GM10266 (cell line): ENCODE data around the gene MAP3K7.

Experiments used
- DNase-seq: peaks from one replicate; pipeline ENCODE4 v3.0.0; 2012; ENCODE audit errors: extremely low spot score
- CTCF ChIP-seq: IDR thresholded peaks from 2 replicates; pipeline ENCODE4 v1.5.1; 2012; ENCODE audit warnings: mild to moderate bottlenecking, low read depth; ENCODE audit not compliant: control insufficient read depth, insufficient read depth; ENCODE audit errors: missing control alignments

Gene MAP3K7

GRCh38 chr6:90478789-90479602, 107.9 kb downstream of the MAP3K7 start:
- TF ChIP-seq CTCF, result peak; percentile 83
- DNase-seq, result peak; percentile 53

DNA sequence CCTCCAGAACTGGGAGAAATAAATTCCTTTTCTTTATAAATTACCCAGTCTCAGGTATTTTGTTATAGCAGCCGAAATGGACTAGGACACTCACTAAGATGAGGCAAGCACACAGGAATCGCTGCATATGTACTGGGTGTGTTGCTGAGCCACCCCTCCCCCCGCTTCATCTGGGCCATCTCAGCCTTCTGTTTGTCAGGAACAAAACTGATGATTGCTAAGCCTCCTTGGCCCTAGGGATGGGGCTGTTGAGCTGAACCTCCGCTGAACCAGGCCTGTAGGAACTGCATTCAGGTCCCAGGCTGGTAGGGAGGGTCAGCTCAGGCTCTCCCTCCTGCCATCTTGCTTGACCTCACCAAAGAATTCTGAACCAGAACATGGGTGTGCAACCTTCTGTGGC, 108.6 kb downstream of the MAP3K7 start:
- no peak for DNase-seq

DNA sequence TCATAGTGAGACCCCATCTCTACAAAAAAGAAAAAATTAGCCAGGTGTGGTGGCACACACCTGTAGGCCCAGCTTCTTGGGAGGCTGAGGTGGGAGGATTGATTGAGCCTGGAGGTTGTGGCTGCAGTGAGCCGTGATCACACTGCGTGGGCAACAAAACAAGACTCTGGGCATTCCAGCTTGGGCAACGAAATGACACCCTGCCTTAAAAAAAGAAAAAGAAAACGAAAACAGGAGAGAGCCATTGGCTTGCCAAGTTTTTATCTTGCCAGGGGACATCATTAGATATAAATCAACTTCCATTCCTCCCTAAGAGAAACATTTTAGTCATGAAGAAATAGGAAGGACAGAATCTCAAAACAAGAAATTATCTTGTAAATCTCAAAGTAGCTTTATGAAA, 109.5 kb downstream of the MAP3K7 start:
- no peak for TF ChIP-seq CTCF

More for the DNA sequence above, 108.6 kb downstream of the MAP3K7 start:
- TF ChIP-seq CTCF, result no peak

DNA sequence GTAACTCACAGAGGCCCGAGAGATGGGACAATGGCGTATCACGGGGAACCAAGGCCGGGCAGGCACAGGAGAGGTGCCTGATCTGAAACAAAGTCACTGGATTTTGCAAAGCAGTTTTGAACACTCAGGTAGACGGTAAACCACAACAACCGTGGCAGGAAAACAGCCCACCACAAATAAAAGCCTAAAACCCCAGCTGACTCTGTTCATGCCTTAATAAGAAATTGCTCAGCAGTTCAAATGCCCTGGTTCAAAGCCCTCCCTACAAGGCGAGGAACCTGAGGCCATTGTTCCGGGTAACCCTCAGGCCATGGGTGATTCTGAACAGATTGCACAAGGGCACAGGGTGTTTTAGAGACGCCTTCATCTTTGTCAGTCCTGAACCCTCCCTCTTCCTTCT, 114.2 kb downstream of the MAP3K7 start:
- TF ChIP-seq CTCF, result no peak
- no peak for DNase-seq

More for the DNA sequence above, 109.5 kb downstream of the MAP3K7 start:
- DNase-seq, result no peak

DNA sequence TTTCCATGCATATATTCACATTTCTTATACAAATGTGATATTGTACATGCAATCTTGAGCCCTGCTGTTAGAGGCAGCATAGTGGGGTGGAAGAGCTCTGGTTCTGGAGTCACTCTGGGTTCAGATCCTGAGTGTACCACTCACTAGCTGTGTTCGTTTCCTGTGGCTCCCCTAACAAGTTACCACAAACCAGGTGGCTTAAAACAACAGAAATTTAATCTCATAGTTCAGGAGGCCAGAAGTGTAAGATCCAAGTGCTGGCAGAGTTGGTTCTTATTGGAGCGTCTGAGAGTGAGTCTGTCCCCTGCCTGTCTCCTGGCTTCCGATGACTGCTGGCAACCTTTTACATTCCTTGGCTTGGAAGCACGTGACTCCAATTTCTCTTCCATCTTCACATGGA, 115.6 kb downstream of the MAP3K7 start:
- TF ChIP-seq CTCF, result no peak
- DNase-seq, result no peak

DNA sequence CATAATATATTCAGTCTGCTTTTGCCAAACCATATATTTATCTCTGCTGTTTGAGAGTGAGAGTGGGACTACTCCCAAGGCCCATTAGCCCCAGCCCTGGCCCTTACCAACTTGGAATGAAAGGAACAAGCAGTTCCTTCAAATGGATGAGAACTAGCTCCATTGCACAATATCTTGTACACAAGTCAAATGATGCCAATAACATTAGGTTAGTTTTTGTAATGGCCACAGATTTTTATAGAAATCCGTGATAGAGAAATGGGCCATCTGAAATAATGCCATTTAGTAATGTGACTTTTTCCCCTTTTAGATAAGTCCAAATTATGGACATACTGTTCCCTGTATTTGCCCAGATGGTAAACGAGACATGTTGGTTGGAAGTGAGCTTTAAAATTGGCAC, 117.0 kb downstream of the MAP3K7 start:
- no peak for TF ChIP-seq CTCF
- no peak for DNase-seq

DNA sequence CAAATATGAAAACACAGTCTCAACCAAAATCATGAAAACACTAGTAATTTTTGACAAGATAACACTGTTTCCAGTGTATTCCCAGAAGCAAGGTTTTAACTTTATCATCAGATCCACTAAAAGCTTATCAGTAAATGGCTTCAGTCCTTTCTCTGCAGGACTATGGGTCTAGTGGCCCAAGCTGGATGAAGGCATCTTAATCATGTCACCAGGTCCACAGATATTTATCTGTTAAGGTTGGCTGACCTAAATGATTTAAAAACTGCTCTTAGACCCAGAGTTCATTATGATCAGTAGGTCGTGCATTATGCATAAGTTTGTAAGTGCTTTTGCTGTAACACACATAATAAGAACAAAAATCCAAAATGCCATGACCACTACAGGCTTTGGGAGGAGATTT, 118.0 kb downstream of the MAP3K7 start:
- no peak for TF ChIP-seq CTCF
- DNase-seq, result no peak
